BE2C (cell line): ENCODE results near the gene ACAP1. TPM values are rescaled to one million over a fixed set of nuclear protein-coding genes. Genes with fewer than 3 reads are reported as not detected.

Source experiments
- DNase-seq: peaks from one replicate; pipeline ENCODE4 v3.0.0-alpha.2; 2020
- H3K27me3 ChIP-seq: fragments of 250-450 bp; sonication (Bioruptor Pico); 2 replicates; pipeline ENCODE4 v1.5.1; 2020; ENCODE audit warnings: mild to moderate bottlenecking
- H3K36me3 ChIP-seq: fragments of 250-450 bp; sonication (Bioruptor Pico); 2 replicates; pipeline ENCODE4 v1.5.1; 2020; ENCODE audit warnings: mild to moderate bottlenecking
- H3K4me1 ChIP-seq: fragments of 250-450 bp; sonication (Bioruptor Pico); 2 replicates; pipeline ENCODE4 v1.5.1; 2020
- H3K4me3 ChIP-seq: 2 replicates; pipeline ENCODE4 v1.5.1; 2011; ENCODE audit warnings: low read depth, low read length
- H3K9me3 ChIP-seq: fragments of 250-450 bp; sonication (Bioruptor Pico); 2 replicates; pipeline ENCODE4 v1.5.1; 2020
- CTCF ChIP-seq: IDR thresholded peaks from 2 replicates; pipeline ENCODE4 v1.5.1; 2012; ENCODE audit warnings: mild to moderate bottlenecking, low read depth, low read length
- polyA plus RNA-seq: library from polyadenylated mRNA; unstranded; fragments of >200 nt; gene quantifications from one replicate; pipeline ENCODE4 v1.2.1, GENCODE V29; 2012; ENCODE audit warnings: low read depth, missing spikeins; ENCODE audit not compliant: insufficient read length, insufficient read depth

Gene ACAP1
- 2.2 TPM for polyA plus RNA-seq

GRCh38 chr17:7336240-7337175, at the start of gene ACAP1:
Gene ACAP1 (plus strand): TSS chr17:7336529. CDS start chr17:7336735, 206 bp downstream.
- Histone ChIP-seq H3K4me1 (no peaks in the 10 kb centered on the region), H3K4me3 (no peak within 1 kb of the TSS), H3K27me3 (no peaks in the 10 kb centered on the region), H3K9me3 (no peaks in the 10 kb centered on the region), H3K36me3 (no peaks in the 10 kb centered on the region)
- no peak for DNase-seq
- no peak for TF ChIP-seq CTCF

GRCh38 chr17:7289256-7290032, 46.9 kb upstream of the ACAP1 start:
- Histone ChIP-seq H3K9me3 (no peaks in the 10 kb centered on the region), H3K36me3 (no peaks in the 10 kb centered on the region), H3K4me1 (no peaks in the 10 kb centered on the region), H3K27me3 (peaks cover 28% of the 10 kb centered on the region), H3K4me3 (no peak overlapping the region)
- DNase-seq = no peak
- no peak for TF ChIP-seq CTCF

- H3K27me3 ChIP-seq = peaks cover 28% of the 10 kb centered on the region
- no peak for DNase-seq
- TF ChIP-seq CTCF = no peak
Observed at GRCh38 chr17:7290166-7290565, 46.2 kb upstream of the ACAP1 start.

GRCh38 chr17:7290685-7291084, 45.6 kb upstream of the ACAP1 start:
- H3K36me3 ChIP-seq = no peaks in the 10 kb centered on the region
- no peaks in the 10 kb centered on the region for H3K4me1 ChIP-seq
- no peak for DNase-seq
- no peak overlapping the region for H3K4me3 ChIP-seq
- no peaks in the 10 kb centered on the region for H3K9me3 ChIP-seq
- H3K27me3 ChIP-seq = peaks cover 28% of the 10 kb centered on the region
- no peak for TF ChIP-seq CTCF

More at GRCh38 chr17:7290166-7290565, 46.2 kb upstream of the ACAP1 start:
- Histone ChIP-seq H3K36me3 (no peaks in the 10 kb centered on the region), H3K4me1 (no peaks in the 10 kb centered on the region), H3K4me3 (no peak overlapping the region), H3K9me3 (no peaks in the 10 kb centered on the region)

GRCh38 chr17:7292194-7292593, 44.1 kb upstream of the ACAP1 start:
- Histone ChIP-seq H3K4me3 (no peak overlapping the region), H3K4me1 (no peaks in the 10 kb centered on the region), H3K27me3 (peaks cover 28% of the 10 kb centered on the region), H3K9me3 (no peaks in the 10 kb centered on the region), H3K36me3 (no peaks in the 10 kb centered on the region)
- no peak for DNase-seq
- no peak for TF ChIP-seq CTCF
